GM13976 (cell line): Measurements from ENCODE around the gene CYGB.

ENCODE experiments used
- DNase-seq: peaks from one replicate; pipeline ENCODE4 v3.0.0; 2012; ENCODE audit warnings: low spot score
- CTCF ChIP-seq: IDR thresholded peaks from 2 replicates; pipeline ENCODE4 v1.5.1; 2012; ENCODE audit warnings: borderline replicate concordance, mild to moderate bottlenecking; ENCODE audit not compliant: insufficient read depth; ENCODE audit errors: extremely low read depth, missing control alignments, control extremely low read depth
- in situ Hi-C: fragments of 300-500 bp; cut with MboI; formaldehyde crosslinking; loops from one replicate; pipeline ENCODE4 v1.12.0; 2022; ENCODE audit warnings: low sequenced_read_pairs, mixed read lengths, inconsistent platforms; ENCODE audit not compliant: unreplicated experiment

Gene CYGB

GRCh38 chr17:76501827-76502307, 35.6 kb downstream of the CYGB start:
- DNase-seq, result no peak
- in situ Hi-C loops, result no loop called here

GRCh38 chr17:76501018-76501826, 36.3 kb downstream of the CYGB start, which contains the start of gene RHBDF2:
TSS of gene RHBDF2 (minus strand) at chr17:76501423. CDS start at chr17:76481524, 19,899 bp downstream.
- in situ Hi-C loops, result no loop called here
- no peak for TF ChIP-seq CTCF
- peak; percentile 98 for DNase-seq

More at GRCh38 chr17:76501827-76502307, 35.6 kb downstream of the CYGB start:
- no peak for TF ChIP-seq CTCF

GRCh38 chr17:76500747-76501017, 36.8 kb downstream of the CYGB start:
- TF ChIP-seq CTCF, result no peak

GRCh38 chr17:76500074-76500746, 37.3 kb downstream of the CYGB start:
- no peak for TF ChIP-seq CTCF
- in situ Hi-C loops, result no loop called here
- DNase-seq, result no peak

More at GRCh38 chr17:76500747-76501017, 36.8 kb downstream of the CYGB start:
- no peak for DNase-seq
- in situ Hi-C loops, result no loop called here

- no peak for TF ChIP-seq CTCF
- DNase-seq, result no peak
- in situ Hi-C loops, result no loop called here
These were observed 38.2 kb downstream of the CYGB start for GRCh38 chr17:76499267-76499667.

GRCh38 chr17:76498876-76499251, 38.6 kb downstream of the CYGB start:
- in situ Hi-C loops, result no loop called here
- no peak for TF ChIP-seq CTCF
- peak; percentile 59 for DNase-seq
